PC-3 (cell line): ENCODE data around the gene RASSF4.
A peak's percentile ranks its signal among the peaks of the same experiment; 100 is the strongest.

Experiments used
- EZH2 ChIP-seq: fragments of 300-600 bp; sonication (generic); IDR thresholded peaks from one replicate; pipeline ENCODE4 v1.6.1; 2017; ENCODE audit warnings: antibody characterized with exemption, mild to moderate bottlenecking, low read length; ENCODE audit not compliant: unreplicated experiment
- EZH2phosphoT487 ChIP-seq: fragments of 300-600 bp; sonication (generic); IDR thresholded peaks from 2 replicates; pipeline ENCODE4 v1.6.1; 2018; ENCODE audit warnings: mild to moderate bottlenecking, antibody characterized with exemption, low read length, borderline replicate concordance
- TF ChIP-seq, protein P1 (sequence below): fragments of 300-600 bp; sonication (generic); conservative IDR thresholded peaks from 2 replicates; pipeline ENCODE4 v1.5.1; 2017; ENCODE audit warnings: antibody characterized with exemption, low read depth, mild to moderate bottlenecking, low read length

- TF ChIP-seq, protein P1, sequence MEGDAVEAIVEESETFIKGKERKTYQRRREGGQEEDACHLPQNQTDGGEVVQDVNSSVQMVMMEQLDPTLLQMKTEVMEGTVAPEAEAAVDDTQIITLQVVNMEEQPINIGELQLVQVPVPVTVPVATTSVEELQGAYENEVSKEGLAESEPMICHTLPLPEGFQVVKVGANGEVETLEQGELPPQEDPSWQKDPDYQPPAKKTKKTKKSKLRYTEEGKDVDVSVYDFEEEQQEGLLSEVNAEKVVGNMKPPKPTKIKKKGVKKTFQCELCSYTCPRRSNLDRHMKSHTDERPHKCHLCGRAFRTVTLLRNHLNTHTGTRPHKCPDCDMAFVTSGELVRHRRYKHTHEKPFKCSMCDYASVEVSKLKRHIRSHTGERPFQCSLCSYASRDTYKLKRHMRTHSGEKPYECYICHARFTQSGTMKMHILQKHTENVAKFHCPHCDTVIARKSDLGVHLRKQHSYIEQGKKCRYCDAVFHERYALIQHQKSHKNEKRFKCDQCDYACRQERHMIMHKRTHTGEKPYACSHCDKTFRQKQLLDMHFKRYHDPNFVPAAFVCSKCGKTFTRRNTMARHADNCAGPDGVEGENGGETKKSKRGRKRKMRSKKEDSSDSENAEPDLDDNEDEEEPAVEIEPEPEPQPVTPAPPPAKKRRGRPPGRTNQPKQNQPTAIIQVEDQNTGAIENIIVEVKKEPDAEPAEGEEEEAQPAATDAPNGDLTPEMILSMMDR: peak; percentile 98
- TF ChIP-seq EZH2: no peak
- TF ChIP-seq EZH2phosphoT487: no peak
These were observed 15.2 kb downstream of the RASSF4 start for GRCh38 chr10:44974628-44975430.
